ENCODE results near the gene NR2F1.

Gene NR2F1

GRCh38 chr5:93575461-93576414 lies 7.3 kb upstream of the NR2F1 start:
- Histone ChIP-seq H4K20me1 (ENCODE audit: insufficient read depth) (no peaks in the 10 kb centered on the region), H3K27ac (no peak overlapping the region), H3K36me3 (ENCODE audit: insufficient read depth) (no peaks in the 10 kb centered on the region), H3K79me2 (ENCODE audit: insufficient read depth, low read depth) (no peaks in the 10 kb centered on the region), H3K4me3 (IDR thresholded peaks at IDR 0.05; ENCODE audit: insufficient read depth, low read depth, low read length) (no peak overlapping the region), H3K4me2 (no peak overlapping the region), H2AFZ (ENCODE audit: low read depth) (no peak overlapping the region), H3K9ac (no peak overlapping the region), H3K4me1 (ENCODE audit: low read depth, poor library complexity, severe bottlenecking) (no peaks in the 10 kb centered on the region), H3K27me3 (ENCODE audit: insufficient read depth, low read depth) (no peaks in the 10 kb centered on the region)
- no peak for TF ChIP-seq CTCF (conservative IDR thresholded peaks at IDR 0.05; ENCODE audit: low read depth, low read length)

GRCh38 chr5:93576994-93577853 lies 5.8 kb upstream of the NR2F1 start:
- Histone ChIP-seq H3K79me2 (ENCODE audit: insufficient read depth, low read depth) (no peaks in the 10 kb centered on the region), H3K27me3 (ENCODE audit: insufficient read depth, low read depth) (no peaks in the 10 kb centered on the region), H3K27ac (no peak overlapping the region), H3K4me1 (ENCODE audit: low read depth, poor library complexity, severe bottlenecking) (peaks cover 3% of the 10 kb centered on the region), H3K4me2 (no peak overlapping the region), H3K4me3 (IDR thresholded peaks at IDR 0.05; ENCODE audit: insufficient read depth, low read depth, low read length) (no peak overlapping the region), H3K36me3 (ENCODE audit: insufficient read depth) (no peaks in the 10 kb centered on the region), H3K9ac (no peak overlapping the region), H2AFZ (ENCODE audit: low read depth) (no peak overlapping the region), H4K20me1 (ENCODE audit: insufficient read depth) (no peaks in the 10 kb centered on the region)
- no peak for TF ChIP-seq CTCF (conservative IDR thresholded peaks at IDR 0.05; ENCODE audit: low read depth, low read length)

GRCh38 chr5:93577854-93578812 lies 4.9 kb upstream of the NR2F1 start:
- Histone ChIP-seq H3K79me2 (ENCODE audit: insufficient read depth, low read depth) (no peaks in the 10 kb centered on the region), H3K27me3 (ENCODE audit: insufficient read depth, low read depth) (no peaks in the 10 kb centered on the region)

More at GRCh38 chr5:93577854-93578812, 4.9 kb upstream of the NR2F1 start:
- H3K9ac ChIP-seq = no peak overlapping the region
- H3K4me2 ChIP-seq = no peak overlapping the region
- H3K4me1 ChIP-seq (ENCODE audit: low read depth, poor library complexity, severe bottlenecking) = peaks cover 6% of the 10 kb centered on the region
- TF ChIP-seq CTCF (conservative IDR thresholded peaks at IDR 0.05; ENCODE audit: low read depth, low read length) = no peak
- H4K20me1 ChIP-seq (ENCODE audit: insufficient read depth) = no peaks in the 10 kb centered on the region
- no peak overlapping the region for H3K4me3 ChIP-seq (IDR thresholded peaks at IDR 0.05; ENCODE audit: insufficient read depth, low read depth, low read length)
- H3K36me3 ChIP-seq (ENCODE audit: insufficient read depth) = no peaks in the 10 kb centered on the region
- H3K27ac ChIP-seq = no peak overlapping the region
- no peak overlapping the region for H2AFZ ChIP-seq (ENCODE audit: low read depth)
